Dendritic cell treated with granulocyte-macrophage colony-stimulating factor and Interleukin-4, amounts not matched to agents 40 ng/mL and 50 ng/mL, for 4 days (primary cell): ENCODE results near the gene HDAC4.
"Not testable (repeated sequence)": the region's sequence is repeated elsewhere in the genome, so short reads cannot be mapped to it uniquely, and the experiment has no call there.

Experiments used
- H3K27ac Mint-ChIP-seq: one replicate; pipeline ENCODE4 v1.8.0; 2022; ENCODE audit warnings: mild to moderate bottlenecking, mixed read lengths
- H3K27me3 Mint-ChIP-seq: one replicate; pipeline ENCODE4 v1.8.0; 2022; ENCODE audit warnings: mild to moderate bottlenecking, mixed read lengths
- H3K36me3 Mint-ChIP-seq: one replicate; pipeline ENCODE4 v1.8.0; 2022; ENCODE audit warnings: low read depth, mixed read lengths
- H3K4me1 Mint-ChIP-seq: one replicate; pipeline ENCODE4 v1.8.0; 2022; ENCODE audit warnings: low read depth, mixed read lengths
- H3K4me3 Mint-ChIP-seq: one replicate; pipeline ENCODE4 v1.8.0; 2022; ENCODE audit warnings: mild to moderate bottlenecking, moderate library complexity, mixed read lengths
- H3K9me3 Mint-ChIP-seq: one replicate; pipeline ENCODE4 v1.8.0; 2022; ENCODE audit warnings: mixed read lengths
- intact Hi-C: fragments of 100-400 bp; cut with micrococcal nuclease; formaldehyde crosslinking; loops from one replicate; pipeline ENCODE4 v1.15.0; 2022

Gene HDAC4

GRCh38 chr2:239078128-239078924 is 322.5 kb downstream of the HDAC4 start:
- Mint-ChIP-seq H3K4me1 (no peaks in the 10 kb centered on the region), H3K9me3 (no peaks in the 10 kb centered on the region), H3K36me3 (peaks cover 100% of the 10 kb centered on the region), H3K27me3 (no peaks in the 10 kb centered on the region), H3K27ac (no peak overlapping the region), H3K4me3 (no peak overlapping the region)
- intact Hi-C loops: no loop called here

DNA sequence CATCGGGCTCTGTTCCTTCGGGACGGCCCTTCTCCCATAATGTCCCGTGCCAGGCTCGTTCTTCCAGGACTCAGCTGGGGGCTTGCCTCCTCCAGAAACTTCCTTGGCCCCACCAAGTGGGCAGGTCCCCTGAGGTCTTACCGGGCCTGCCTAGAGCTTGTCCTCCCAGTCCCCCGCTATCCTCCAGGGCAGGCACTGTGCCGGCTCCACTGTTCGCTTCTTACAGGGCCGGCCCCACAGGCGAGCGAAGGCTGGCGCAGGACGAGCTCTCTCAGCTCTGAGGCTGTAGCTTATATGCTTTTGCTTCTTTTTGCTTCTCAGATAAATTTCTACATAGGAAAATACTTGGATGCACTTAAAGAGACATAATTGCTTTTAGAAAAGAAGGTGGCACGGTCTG is 323.6 kb downstream of the HDAC4 start:
- Mint-ChIP-seq H3K4me1 (no peaks in the 10 kb centered on the region), H3K9me3 (no peaks in the 10 kb centered on the region), H3K36me3 (peaks cover 100% of the 10 kb centered on the region), H3K27ac (no peak overlapping the region), H3K4me3 (no peak overlapping the region), H3K27me3 (no peaks in the 10 kb centered on the region)
- intact Hi-C loops: no loop called here

DNA sequence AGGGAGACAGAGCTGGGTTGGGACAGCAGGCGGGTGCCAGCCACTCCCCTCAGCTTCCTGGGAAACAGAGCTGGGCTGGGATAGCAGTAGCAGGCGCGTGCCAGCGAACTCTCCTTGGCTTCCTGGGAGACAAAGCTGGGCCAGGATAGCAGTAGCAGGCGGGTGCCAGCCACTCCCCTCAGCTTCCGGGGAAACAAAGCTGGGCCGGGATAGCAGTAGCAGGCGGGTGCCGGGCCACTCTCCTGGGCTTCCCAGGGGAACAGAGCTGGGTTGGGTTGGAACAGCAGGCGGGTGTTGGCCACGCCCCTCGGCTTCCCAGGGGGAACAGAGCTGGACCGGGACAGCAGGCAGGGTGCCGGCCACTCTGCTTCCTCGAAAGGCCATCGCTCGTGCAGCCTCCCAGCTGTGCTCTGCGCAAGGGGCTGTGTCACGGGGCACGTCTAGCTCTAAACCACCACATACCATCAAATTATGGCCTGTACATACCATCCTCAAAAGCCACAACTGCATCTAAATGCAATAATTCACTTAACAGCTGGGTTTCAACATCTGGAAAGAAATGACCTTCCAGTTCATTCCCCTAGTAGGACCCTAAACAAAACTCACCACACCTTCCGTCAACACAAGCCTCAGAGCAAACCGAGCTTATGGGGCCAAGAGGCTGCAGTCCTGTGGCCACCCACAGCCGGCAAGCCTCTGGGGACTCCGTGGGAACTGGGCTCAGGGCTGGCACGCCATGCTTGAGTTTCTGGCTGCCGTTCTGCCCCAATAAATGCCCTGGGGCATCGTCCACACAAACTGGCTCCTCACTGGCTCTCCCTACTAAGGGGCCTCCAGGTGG is 324.7 kb downstream of the HDAC4 start:
- no peaks in the 10 kb centered on the region for H3K4me1 Mint-ChIP-seq
- H3K27me3 Mint-ChIP-seq: no peaks in the 10 kb centered on the region
- peaks cover 100% of the 10 kb centered on the region for H3K36me3 Mint-ChIP-seq
- intact Hi-C loops: no loop called here
- H3K4me3 Mint-ChIP-seq: no peak overlapping the region
- no peaks in the 10 kb centered on the region for H3K9me3 Mint-ChIP-seq
- no peak overlapping the region for H3K27ac Mint-ChIP-seq

DNA sequence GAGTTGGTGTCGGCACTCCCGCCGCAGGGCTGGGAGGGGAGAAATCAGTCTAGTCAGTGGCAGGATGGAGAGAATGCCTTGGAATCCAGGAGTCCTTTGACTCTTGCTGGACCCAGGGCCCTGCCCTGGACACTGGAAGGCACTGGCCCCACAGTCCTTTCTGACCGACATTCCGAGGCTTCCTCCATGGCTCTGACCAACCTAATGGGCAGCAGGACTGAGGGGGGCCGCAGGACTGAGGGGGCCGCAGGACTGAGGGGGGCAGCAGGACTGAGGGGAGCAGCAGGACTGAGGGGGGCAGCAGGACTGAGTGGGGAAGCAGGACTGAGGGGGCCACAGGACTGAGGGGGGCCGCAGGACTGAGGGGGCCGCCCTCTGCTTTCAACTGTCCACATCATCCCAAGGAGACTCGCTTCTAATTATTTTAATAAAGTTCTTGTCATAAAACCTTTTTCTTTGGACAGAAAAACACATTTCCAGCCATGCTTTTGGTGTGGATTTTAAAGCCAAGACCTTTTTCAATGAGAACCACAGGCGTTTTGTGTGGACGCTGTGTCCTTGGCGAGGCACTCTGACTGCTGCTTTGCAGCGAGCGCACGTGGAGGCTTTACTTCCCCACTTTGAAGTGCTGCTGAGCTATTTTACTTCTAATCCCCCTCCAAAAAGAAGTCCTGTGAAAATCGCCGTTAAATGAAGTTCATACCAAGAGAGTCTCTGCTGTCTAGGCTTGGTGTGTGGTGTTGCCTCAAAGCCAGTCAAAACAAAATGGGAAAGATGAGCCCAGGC is 326.9 kb downstream of the HDAC4 start:
- no peaks in the 10 kb centered on the region for H3K27me3 Mint-ChIP-seq
- no peak overlapping the region for H3K27ac Mint-ChIP-seq
- no peaks in the 10 kb centered on the region for H3K9me3 Mint-ChIP-seq
- no peak overlapping the region for H3K4me3 Mint-ChIP-seq
- peaks cover 94% of the 10 kb centered on the region for H3K36me3 Mint-ChIP-seq
- intact Hi-C loops: no loop called here
- no peaks in the 10 kb centered on the region for H3K4me1 Mint-ChIP-seq

- Mint-ChIP-seq H3K9me3 (no peaks in the 10 kb centered on the region), H3K27me3 (no peaks in the 10 kb centered on the region), H3K4me1 (no peaks in the 10 kb centered on the region), H3K36me3 (peaks cover 91% of the 10 kb centered on the region), H3K4me3 (no peak overlapping the region), H3K27ac (no peak overlapping the region)
- intact Hi-C loops: no loop called here
These were observed 327.6 kb downstream of the HDAC4 start for GRCh38 chr2:239073270-239073669.

GRCh38 chr2:239072786-239073185 is 328.0 kb downstream of the HDAC4 start:
- H3K36me3 Mint-ChIP-seq: peaks cover 91% of the 10 kb centered on the region

DNA sequence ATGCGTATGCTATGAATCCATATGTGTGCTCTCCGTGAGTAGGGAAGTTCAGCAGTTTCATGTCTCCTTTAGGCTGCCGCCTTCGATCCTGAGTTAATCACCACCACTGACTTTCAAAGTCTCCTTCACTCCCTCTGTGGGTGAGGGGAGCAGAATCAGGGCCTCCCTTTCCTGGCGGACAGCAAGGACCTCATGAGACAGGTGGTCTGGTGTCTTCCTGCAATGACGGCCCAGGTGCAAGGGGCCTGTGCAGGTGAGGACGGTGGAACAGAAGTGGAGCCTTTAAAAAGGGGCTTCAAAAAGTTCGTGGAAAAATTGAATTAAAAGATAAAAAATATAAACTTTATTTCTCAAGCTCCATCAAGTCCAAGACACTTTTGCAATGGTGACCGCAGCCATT is 330.4 kb downstream of the HDAC4 start:
- intact Hi-C loops: no loop called here
- Mint-ChIP-seq H3K27me3 (no peaks in the 10 kb centered on the region), H3K27ac (no peak overlapping the region), H3K9me3 (no peaks in the 10 kb centered on the region), H3K4me3 (no peak overlapping the region), H3K4me1 (no peaks in the 10 kb centered on the region), H3K36me3 (peaks cover 91% of the 10 kb centered on the region)

More at GRCh38 chr2:239072786-239073185, 328.0 kb downstream of the HDAC4 start:
- Mint-ChIP-seq H3K9me3 (no peaks in the 10 kb centered on the region), H3K27me3 (no peaks in the 10 kb centered on the region), H3K4me1 (no peaks in the 10 kb centered on the region), H3K27ac (no peak overlapping the region), H3K4me3 (no peak overlapping the region)
- intact Hi-C loops: no loop called here

DNA sequence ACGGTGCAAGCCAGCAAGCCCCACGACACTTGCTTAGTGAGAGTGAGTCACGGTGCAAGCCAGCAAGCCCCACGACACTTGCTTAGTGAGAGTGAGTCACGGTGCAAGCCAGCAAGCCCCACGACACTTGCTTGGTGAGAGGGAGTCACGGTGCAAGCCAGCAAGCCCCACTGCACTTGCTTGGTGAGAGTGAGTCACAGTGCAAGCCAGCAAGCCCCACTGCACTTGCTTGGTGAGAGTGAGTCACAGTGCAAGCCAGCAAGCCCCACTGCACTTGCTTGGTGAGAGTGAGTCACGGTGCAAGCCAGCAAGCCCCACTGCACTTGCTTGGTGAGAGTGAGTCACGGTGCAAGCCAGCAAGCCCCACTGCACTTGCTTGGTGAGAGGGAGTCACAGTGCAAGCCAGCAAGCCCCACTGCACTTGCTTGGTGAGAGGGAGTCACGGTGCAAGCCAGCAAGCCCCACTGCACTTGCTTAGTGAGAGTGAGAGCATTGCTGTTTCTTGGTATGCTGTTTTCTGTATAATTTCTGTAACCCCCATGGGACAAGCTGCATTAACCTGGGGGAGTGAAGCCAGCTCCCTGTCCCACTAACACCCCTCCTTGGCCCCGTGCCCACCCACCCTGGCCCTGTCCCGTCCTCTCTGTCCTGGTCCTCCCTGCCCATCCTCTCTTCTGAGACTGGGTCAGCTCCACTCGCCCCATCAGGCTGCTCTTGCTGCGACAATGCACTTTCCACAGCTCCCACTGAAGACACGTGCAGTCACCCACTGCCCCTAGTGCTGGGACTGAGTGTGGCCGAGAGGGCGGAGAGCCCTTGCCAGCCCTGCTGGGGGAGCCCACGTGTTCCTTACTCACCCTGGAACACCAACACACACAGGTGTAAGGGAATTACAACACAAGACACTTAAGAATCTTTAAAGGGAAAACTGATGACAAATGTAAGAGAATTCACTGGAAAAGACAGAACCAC is 331.2 kb downstream of the HDAC4 start:
- H3K27ac Mint-ChIP-seq, H3K4me3 Mint-ChIP-seq, H3K4me1 Mint-ChIP-seq, H3K9me3 Mint-ChIP-seq, H3K27me3 Mint-ChIP-seq, intact Hi-C loops: not testable (repeated sequence)
- peaks cover 91% of the 10 kb centered on the region for H3K36me3 Mint-ChIP-seq

GRCh38 chr2:239068411-239068810 is 332.4 kb downstream of the HDAC4 start:
- no peaks in the 10 kb centered on the region for H3K27me3 Mint-ChIP-seq
- H3K9me3 Mint-ChIP-seq: no peaks in the 10 kb centered on the region
- no peak overlapping the region for H3K4me3 Mint-ChIP-seq

GRCh38 chr2:239067196-239067865 is 333.5 kb downstream of the HDAC4 start:
- intact Hi-C loops: no loop called here
- H3K27me3 Mint-ChIP-seq: no peaks in the 10 kb centered on the region
- H3K9me3 Mint-ChIP-seq: no peaks in the 10 kb centered on the region
- no peak overlapping the region for H3K4me3 Mint-ChIP-seq
- no peak overlapping the region for H3K27ac Mint-ChIP-seq
- peaks cover 91% of the 10 kb centered on the region for H3K36me3 Mint-ChIP-seq
- no peaks in the 10 kb centered on the region for H3K4me1 Mint-ChIP-seq

More at GRCh38 chr2:239068411-239068810, 332.4 kb downstream of the HDAC4 start:
- no peaks in the 10 kb centered on the region for H3K4me1 Mint-ChIP-seq
- H3K27ac Mint-ChIP-seq: no peak overlapping the region
- H3K36me3 Mint-ChIP-seq: peaks cover 91% of the 10 kb centered on the region
- intact Hi-C loops: no loop called here

DNA sequence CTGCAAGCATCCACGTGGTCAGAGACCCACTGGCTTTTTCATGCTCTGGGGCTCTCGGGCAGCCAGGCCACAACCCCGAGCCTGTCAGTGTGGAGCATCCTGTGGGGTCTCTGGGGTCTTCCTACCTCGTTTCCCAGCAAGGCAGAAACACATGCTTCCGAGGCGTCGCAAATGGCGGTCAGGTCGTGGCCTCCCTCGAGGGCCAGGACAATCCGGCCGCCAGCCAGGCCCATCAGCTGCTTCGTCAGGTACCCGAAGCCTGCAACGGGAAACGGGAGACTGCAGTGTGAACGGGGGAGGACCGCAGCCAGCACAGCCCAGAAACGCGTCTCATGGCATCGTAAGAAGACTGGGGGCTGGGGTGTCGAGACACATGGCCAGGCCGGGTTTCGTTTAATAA is 334.2 kb downstream of the HDAC4 start:
- Mint-ChIP-seq H3K27ac (peak overlapping the region; percentile 16), H3K27me3 (no peaks in the 10 kb centered on the region), H3K4me3 (no peak overlapping the region), H3K4me1 (no peaks in the 10 kb centered on the region), H3K36me3 (peaks cover 91% of the 10 kb centered on the region), H3K9me3 (no peaks in the 10 kb centered on the region)
- intact Hi-C loops: no loop called here

- Mint-ChIP-seq H3K4me1 (no peaks in the 10 kb centered on the region), H3K36me3 (peaks cover 91% of the 10 kb centered on the region), H3K27me3 (no peaks in the 10 kb centered on the region), H3K27ac (no peak overlapping the region), H3K9me3 (no peaks in the 10 kb centered on the region), H3K4me3 (no peak overlapping the region)
- intact Hi-C loops: no loop called here
These were observed 334.9 kb downstream of the HDAC4 start for GRCh38 chr2:239065962-239066361.

GRCh38 chr2:239065537-239065936 is 335.3 kb downstream of the HDAC4 start:
- H3K27me3 Mint-ChIP-seq: no peaks in the 10 kb centered on the region
- no peaks in the 10 kb centered on the region for H3K9me3 Mint-ChIP-seq
- H3K36me3 Mint-ChIP-seq: peaks cover 91% of the 10 kb centered on the region
- H3K27ac Mint-ChIP-seq: no peak overlapping the region
- no peak overlapping the region for H3K4me3 Mint-ChIP-seq
- H3K4me1 Mint-ChIP-seq: no peaks in the 10 kb centered on the region
- intact Hi-C loops: no loop called here
